HT-29 (cell line): ENCODE results near the gene CKAP2L. TPM values are rescaled to one million over a fixed set of nuclear protein-coding genes. Genes with fewer than 3 reads are reported as not detected.
"Not testable (repeated sequence)": the region's sequence is repeated elsewhere in the genome, so short reads cannot be mapped to it uniquely, and the experiment has no call there.

ENCODE experiments used
- DNase-seq: peaks from one replicate; pipeline ENCODE4 v3.0.0-alpha.2; 2015; ENCODE audit warnings: low spot score
- total RNA-seq: library from RNA; depleted of rRNA; stranded (reverse); fragments of >200 nt; shearing (Covaris generic); gene quantifications from 2 replicates; pipeline ENCODE4 v1.2.3, GENCODE V29; 2014

The CKAP2L gene
- total RNA-seq, 1 experiment from 2014 or later = 2.5 TPM

GRCh38 chr2:112710956-112711750, 53.3 kb downstream of the CKAP2L start:
- DNase-seq = no peak

DNA sequence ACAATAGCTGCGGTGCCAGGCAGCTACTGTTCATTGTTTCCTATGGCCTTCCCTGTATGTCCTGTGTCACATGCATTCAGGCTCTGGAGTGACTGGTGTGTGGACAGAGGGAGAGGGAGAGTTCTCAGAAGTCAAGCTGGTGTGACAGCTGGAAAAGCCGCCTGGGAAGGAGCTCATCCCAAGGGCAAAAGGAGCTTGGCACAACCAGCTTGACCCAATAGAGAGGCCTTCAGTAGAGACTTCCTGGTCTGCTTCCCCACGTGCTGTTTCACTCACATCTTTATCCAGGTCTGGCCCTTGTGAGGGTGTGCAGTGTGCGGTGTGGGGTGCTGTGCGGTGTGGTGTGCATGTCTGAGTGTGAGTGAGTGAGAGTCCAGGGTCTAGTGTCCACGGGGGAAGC, 54.7 kb downstream of the CKAP2L start:
- no peak for DNase-seq

DNA sequence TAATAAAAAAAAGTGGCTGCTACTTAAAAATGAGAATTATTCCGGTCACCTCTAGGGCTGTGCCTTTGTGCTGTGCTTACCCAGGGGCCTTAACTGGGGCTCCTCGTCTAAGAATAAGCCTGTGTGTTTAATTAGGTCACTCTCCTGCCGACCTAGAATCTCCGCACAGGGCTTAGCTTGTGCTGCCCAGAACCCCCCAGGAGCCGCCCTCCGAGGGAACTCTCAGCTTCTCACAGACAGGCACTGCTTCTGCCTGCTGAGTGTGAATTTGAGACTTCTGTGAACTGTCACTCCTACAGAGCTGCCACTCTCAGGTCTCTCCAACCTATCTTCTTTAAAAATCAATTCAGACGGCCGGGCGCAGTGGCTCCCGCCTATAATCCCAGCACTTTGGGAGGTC, 55.4 kb downstream of the CKAP2L start:
- no peak for DNase-seq

- not testable (repeated sequence) for DNase-seq
Measured at GRCh38 chr2:112706947-112707346, 57.5 kb downstream of the CKAP2L start.

DNA sequence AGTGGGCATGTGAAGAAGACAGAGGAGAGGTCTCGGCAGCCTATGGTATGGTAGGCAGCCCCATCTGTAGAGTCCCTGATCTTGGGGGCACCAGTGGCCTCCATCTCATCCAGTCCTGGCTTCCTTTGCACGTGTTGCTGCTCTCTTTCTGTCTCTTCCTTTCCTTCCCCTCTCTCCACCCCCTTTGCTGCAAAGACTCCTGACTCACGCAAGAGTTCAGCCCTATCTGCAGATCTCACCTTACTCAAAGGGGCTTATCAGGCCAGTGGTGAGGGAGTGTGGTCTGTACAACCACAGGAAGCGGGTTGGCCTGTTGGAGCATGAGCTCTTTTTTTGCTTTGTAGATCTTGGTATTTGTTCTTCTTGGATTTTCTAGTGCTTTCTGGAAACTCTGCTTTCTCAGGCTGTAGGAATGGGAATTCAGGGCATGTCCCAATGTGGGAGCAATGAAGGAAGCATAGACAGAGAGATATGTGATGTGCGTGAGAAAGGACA, 58.2 kb downstream of the CKAP2L start:
- DNase-seq = no peak

- DNase-seq = no peak
Measured at GRCh38 chr2:112705575-112705974, 58.8 kb downstream of the CKAP2L start.

- no peak for DNase-seq
Measured at GRCh38 chr2:112703684-112704083, 60.7 kb downstream of the CKAP2L start.

DNA sequence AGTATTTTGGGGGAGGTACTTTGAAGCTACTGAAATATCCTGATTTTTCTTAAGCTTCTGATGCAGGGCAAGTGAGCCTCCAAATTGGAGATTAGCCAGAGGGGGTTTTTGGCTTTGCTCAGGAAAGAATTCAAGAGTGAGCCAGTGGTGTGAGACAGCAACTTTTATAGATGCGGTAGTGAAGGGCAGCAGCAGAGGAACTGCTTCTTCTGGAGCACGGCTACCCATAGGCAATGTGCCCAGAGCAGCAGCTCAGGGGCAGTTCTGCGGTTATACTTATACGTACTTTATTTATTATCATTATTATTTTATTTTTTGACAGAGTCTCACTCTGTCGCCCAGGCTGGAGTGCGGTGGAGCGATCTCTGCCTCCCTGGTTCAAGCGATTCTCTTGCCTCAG, 63.4 kb downstream of the CKAP2L start:
- DNase-seq = no peak

DNA sequence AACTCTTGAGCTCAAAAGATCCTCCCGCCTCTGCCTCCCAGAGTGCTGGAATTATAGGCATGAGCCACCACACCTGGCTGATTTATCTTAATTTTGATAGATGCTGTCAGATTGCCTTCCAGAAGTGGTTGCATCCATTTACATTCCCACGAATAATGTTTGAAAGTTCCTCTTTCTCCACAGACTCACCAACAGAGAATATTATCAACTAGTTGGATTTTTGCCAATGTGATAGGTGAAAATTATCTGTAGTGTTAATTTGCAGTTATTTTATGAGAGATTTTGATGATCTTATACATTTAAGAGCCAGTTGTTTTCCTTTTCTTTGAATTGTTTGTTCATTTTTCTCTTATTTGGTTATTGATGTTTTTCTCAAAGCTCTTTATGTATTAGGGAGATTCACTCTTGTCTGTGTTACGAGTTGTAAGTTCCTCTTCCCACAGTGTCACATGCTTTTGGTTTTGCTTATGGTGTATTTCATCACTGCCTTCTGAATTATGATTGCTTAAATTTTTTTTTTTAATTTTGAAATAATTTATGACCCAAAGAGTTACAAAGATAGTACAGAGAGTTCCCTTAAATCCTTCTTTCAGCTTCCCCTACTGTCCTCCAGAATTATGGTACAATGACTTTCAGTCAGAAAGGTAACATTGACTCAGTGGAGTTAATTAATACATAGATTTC, 64.3 kb downstream of the CKAP2L start:
- DNase-seq = no peak

- DNase-seq = no peak
Measured at GRCh38 chr2:112698834-112699515, 65.4 kb downstream of the CKAP2L start.

DNA sequence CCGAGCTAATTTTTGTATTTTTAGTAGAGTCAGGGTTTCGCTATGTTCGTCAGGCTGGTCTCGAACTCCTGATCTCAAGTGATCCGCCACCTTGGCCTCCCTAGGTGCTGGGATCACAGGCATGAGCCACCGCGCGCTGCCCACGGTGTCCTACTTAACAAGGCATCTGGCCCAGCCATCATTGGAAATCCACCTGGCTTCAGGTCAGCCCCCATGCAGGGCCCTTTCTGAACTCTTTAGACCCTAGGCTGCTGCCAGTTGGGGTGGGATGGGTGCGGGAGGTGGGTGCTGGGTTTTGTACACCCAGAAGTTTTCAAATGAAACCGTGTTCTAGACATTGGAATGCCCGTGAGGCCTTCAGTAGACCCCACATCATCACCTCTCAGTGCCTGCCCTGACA, 70.2 kb downstream of the CKAP2L start:
- no peak for DNase-seq

DNA sequence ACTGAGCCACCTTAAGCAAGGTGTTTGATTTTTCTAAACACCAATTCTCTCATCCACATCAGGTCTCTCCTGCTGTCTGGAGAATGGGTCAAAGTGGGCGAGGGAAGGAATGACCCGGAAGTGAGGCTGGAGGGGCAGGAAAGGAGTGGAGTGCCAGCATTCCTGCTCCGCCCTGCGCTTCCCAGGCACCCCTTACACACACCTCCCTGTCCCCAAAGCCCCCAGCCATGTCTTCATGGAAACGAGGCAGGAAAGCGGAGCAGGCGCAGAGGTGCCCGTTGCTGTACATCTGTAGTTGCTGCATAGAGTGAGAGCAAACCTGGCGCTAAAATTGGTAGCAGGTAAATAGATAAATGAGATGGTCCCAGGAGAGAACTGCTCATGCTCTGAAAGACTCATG, 70.8 kb downstream of the CKAP2L start:
- peak; percentile 40 for DNase-seq

- no peak for DNase-seq
Measured at GRCh38 chr2:112692918-112693317, 71.5 kb downstream of the CKAP2L start.

DNA sequence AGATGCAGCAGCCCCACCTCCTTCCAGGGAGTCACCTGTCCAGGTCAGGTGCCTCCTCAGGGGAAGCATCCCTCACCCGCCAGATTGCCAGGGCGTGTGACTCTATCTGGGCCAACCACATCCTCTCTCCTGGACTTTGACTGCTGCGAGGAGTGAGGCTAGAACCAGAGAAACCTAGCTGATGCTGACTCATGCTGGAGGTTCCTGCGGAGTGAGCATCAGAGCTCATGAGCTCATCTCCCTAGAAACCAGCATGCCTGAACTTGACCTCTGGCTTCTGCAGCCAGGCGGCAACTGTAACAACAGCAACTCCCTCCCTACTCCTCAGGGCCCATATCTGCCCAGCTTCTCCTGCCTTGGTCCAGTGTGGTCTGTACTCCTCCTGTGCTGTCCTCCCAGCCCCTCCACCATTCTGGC, 71.9 kb downstream of the CKAP2L start:
- DNase-seq = peak; percentile 94

DNA sequence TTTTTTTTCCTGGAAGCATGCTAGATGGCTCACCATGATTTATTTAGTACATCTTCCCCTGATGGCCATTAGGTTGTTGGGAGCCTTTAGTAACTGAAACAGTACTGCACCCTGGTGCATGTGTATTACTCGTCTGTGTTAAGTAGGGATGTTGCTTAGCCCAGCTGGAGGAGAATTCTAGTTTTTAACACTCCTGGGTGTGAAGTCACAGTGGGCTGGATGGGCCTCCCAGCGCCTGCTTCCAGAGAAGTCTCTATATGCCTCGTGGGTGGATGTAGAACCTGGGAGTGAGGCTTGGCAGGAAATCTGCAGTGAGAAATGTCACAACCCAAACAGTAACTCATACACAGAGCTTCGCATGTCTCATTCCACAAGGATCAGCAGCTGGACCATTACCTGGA, 72.5 kb downstream of the CKAP2L start:
- DNase-seq = no peak

DNA sequence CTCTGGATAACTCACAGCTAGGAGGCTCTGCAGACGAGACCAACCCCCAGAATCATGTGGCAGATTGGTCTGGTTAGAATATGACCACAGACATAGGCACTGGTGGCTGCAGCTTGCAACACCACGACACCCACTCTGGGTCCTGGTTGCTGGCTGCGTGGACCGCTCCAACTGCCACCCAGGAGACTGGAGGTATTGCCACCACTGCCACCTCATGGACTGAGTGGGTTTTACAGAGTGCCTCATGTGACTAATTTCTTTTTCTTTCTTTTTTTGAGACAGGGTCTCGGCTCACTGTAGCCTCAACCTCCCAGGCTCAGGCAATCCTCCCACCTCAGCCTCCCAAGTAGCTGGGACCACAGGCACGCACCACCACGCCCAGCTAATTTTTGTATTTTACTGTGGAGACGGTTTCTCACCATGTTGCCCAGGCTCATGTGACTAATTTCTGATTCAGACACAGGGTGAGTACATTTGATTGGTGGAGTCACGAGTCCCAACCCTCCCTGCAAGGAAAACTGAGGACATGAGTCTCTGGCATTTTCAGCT, 73.5 kb downstream of the CKAP2L start:
- peak; percentile 75 for DNase-seq

DNA sequence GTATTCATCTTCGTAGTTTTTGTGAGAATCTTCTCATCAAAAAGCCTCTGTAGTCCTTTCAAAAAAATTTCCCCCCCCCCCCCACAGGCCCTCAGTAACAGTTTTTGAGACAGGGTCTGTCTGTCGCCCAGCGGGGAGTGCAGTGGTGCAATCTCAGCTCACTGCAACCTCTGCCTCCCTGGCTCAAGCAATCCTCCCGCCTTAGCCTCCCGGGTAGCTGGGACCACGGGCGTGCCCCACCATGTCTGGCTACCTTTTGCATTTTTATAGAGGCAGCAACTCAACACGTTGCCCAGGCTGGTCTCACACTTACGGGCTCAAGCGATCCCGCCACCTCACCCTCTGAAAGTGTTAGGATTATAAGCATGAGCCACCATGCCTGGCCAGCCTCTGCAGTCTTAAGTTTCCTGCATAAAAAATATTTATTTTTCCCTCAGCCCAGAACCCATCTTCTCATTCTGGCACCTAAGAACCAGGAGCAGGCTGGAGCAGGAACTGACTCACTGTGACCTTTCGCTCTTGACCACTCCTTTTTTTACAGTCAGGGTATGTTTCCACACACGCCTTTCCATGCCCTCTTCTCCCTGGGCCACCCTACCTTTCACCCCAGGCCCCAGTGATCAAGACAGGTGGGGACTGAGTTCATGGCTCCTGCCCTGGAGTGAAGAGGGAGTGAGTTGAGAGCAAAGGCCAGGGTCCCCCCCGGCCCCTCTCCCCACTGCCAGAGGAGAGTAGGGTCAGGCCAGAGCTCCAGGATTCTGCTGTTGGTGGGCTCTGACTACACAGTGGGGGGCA, 76.1 kb downstream of the CKAP2L start:
- DNase-seq = no peak

DNA sequence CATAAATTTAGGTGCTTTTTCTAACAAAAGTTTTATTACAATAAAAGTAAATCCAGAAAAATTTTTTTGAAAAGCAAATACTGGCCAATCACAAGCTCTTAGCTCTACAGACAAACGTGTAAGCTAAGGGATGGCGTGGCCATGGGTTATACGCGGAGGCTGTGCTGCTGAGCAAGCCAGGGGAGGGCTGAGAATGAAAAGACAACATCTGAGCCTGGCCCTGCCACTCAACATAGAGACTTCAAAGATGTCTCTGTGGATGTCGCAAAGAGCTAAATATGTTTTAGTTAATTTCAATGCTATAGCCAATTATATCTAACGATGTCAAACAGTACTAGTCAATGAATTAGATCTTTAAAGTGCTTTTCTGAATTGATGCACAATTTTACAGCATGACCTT, 76.9 kb downstream of the CKAP2L start:
- DNase-seq = no peak
